ENCODE measurements around the gene CCR3. TPM values are rescaled to one million over a fixed set of nuclear protein-coding genes. Genes with fewer than 3 reads are reported as not detected.

CCR3 gene
- total RNA-seq, 1 experiment from 2014 or later = not detected

- Histone ChIP-seq H3K36me3 (ENCODE audit: control insufficient read depth in 1 of 2, insufficient read depth in 2 of 2, low read length in 2 of 2) (no peaks in the 10 kb centered on the region), H3K9ac (ENCODE audit: low read length) (no peak overlapping the region), H3K4me3 (replicated peaks in 1 of 2; ENCODE audit: low read depth in 1 of 2, low read length in 2 of 2) (no peak overlapping the region), H3K79me2 (ENCODE audit: insufficient read depth, low read length) (no peaks in the 10 kb centered on the region), H3K27me3 (ENCODE audit: insufficient read depth, low read length) (peaks cover 5% of the 10 kb centered on the region; the same call in 1 of the 2 replicates), H3K27ac (ENCODE audit: low read depth, low read length) (no peak overlapping the region), H3K4me2 (ENCODE audit: low read length) (no peak overlapping the region), H2AFZ (ENCODE audit: low read depth, low read length, poor library complexity, severe bottlenecking) (no peak overlapping the region), H4K20me1 (ENCODE audit: insufficient read depth) (no peaks in the 10 kb centered on the region), H3K4me1 (ENCODE audit: control insufficient read depth in 1 of 2, insufficient read depth in 2 of 2, low read length in 2 of 2) (no peaks in the 10 kb centered on the region), H3K9me3 (ENCODE audit: control insufficient read depth in 1 of 2, insufficient read depth in 1 of 2, low read depth in 1 of 2, low read length in 2 of 2) (no peaks in the 10 kb centered on the region), H3K9me2 (ENCODE audit: insufficient read depth) (no peaks in the 10 kb centered on the region)
- BruUV-seq (replicated peaks) = no TSS peak
- no peak for DNase-seq (ENCODE audit: low read depth, low spot score)
- intact Hi-C loops (cut with micrococcal nuclease) = loop anchor here (10.0 kb wide), 1 partner anchor 283 kb away; no protein-coding TSS in a partner anchor
- ChIA-PET CTCF (interaction anchor here (2.6 kb wide), 1 partner anchor 10 kb away, joined by 9 read pairs; the partner anchor contains the start of gene CCR1), POLR2A (no interaction called here), RAD21 (ENCODE audit: low non-redundant PET in 1 of 2, low total read pairs in 2 of 2, uncharacterized antibody in 2 of 2, unreplicated experiment in 2 of 2) (no interaction called here)
- no peak for ATAC-seq
- TF ChIP-seq ELF1 (IDR thresholded peaks at IDR 0.05; ENCODE audit: borderline replicate concordance, low read depth) = no peak
- no peak for TF ChIP-seq REST (IDR thresholded peaks at IDR 0.05; ENCODE audit: low read depth)
- TF ChIP-seq SIN3A (IDR thresholded peaks at IDR 0.05; ENCODE audit: low read depth) = no peak
Measured at GRCh38 chr3:46218196-46218709, 24.0 kb upstream of the CCR3 start.

GRCh38 chr3:46221391-46221790, 20.9 kb upstream of the CCR3 start:
- no peaks in the 10 kb centered on the region for H3K9me3 ChIP-seq (ENCODE audit: control insufficient read depth in 1 of 2, insufficient read depth in 1 of 2, low read depth in 1 of 2, low read length in 2 of 2)
- no peaks in the 10 kb centered on the region for H3K79me2 ChIP-seq (ENCODE audit: insufficient read depth, low read length)
- H3K4me2 ChIP-seq (ENCODE audit: low read length) = no peak overlapping the region
- no peaks in the 10 kb centered on the region for H4K20me1 ChIP-seq (ENCODE audit: insufficient read depth)
- no peak overlapping the region for H3K4me3 ChIP-seq (replicated peaks in 1 of 2; ENCODE audit: low read depth in 1 of 2, low read length in 2 of 2)
- no peak for DNase-seq (ENCODE audit: low read depth, low spot score)
- H3K9ac ChIP-seq (ENCODE audit: low read length) = no peak overlapping the region
- RAD21 ChIA-PET (ENCODE audit: low non-redundant PET in 1 of 2, low total read pairs in 2 of 2, uncharacterized antibody in 2 of 2, unreplicated experiment in 2 of 2) = no interaction called here
- no peak overlapping the region for H2AFZ ChIP-seq (ENCODE audit: low read depth, low read length, poor library complexity, severe bottlenecking)
- H3K27me3 ChIP-seq (ENCODE audit: insufficient read depth, low read length) = no peaks in the 10 kb centered on the region
- H3K36me3 ChIP-seq (ENCODE audit: control insufficient read depth in 1 of 2, insufficient read depth in 2 of 2, low read length in 2 of 2) = no peaks in the 10 kb centered on the region
- POLR2A ChIA-PET = no interaction called here
- ATAC-seq = no peak
- intact Hi-C loops (cut with micrococcal nuclease) = no loop called here
- H3K4me1 ChIP-seq (ENCODE audit: control insufficient read depth in 1 of 2, insufficient read depth in 2 of 2, low read length in 2 of 2) = no peaks in the 10 kb centered on the region
- TF ChIP-seq JUND (IDR thresholded peaks at IDR 0.05) (no peak), REST (IDR thresholded peaks at IDR 0.05; ENCODE audit: low read depth) (no peak), TCF7L2 (IDR thresholded peaks at IDR 0.05; ENCODE audit: borderline replicate concordance, extremely low read depth, insufficient read depth, insufficient read length) (no peak), ZFX (IDR thresholded peaks at IDR 0.05) (no peak), CBX3 (IDR thresholded peaks at IDR 0.05; ENCODE audit: low read depth) (no peak), EZH2phosphoT487 (IDR thresholded peaks at IDR 0.05; ENCODE audit: borderline replicate concordance) (no peak), EGR1 (IDR thresholded peaks at IDR 0.05; ENCODE audit: low read depth) (no peak), POLR2AphosphoS5 (IDR thresholded peaks at IDR 0.05; ENCODE audit: low read depth, low read length) (no peak), POLR2A (IDR thresholded peaks at IDR 0.05; ENCODE audit: borderline replicate concordance, extremely low read depth, insufficient read depth, insufficient read length) (no peak), RAD21 (IDR thresholded peaks at IDR 0.05; ENCODE audit: low read depth) (no peak)
- TF ChIP-seq, protein P1, sequence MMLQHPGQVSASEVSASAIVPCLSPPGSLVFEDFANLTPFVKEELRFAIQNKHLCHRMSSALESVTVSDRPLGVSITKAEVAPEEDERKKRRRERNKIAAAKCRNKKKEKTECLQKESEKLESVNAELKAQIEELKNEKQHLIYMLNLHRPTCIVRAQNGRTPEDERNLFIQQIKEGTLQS (IDR thresholded peaks at IDR 0.05) = no peak
- BruUV-seq (replicated peaks) = no TSS peak
- no peaks in the 10 kb centered on the region for H3K9me2 ChIP-seq (ENCODE audit: insufficient read depth)
- CTCF ChIA-PET = no interaction called here
- no peak overlapping the region for H3K27ac ChIP-seq (ENCODE audit: low read depth, low read length)

Data from HCT116 (cell line).